Activated CD8-positive, alpha-beta T cell treated with anti-CD3 and anti-CD28 coated beads, Interleukin-2, amount 10 ng/mL, durations not matched to agents 7 days and 5 days (primary cell): ENCODE data around the gene KAZALD1. TPM values are rescaled to one million over a fixed set of nuclear protein-coding genes. Genes with fewer than 3 reads are reported as not detected.
A peak's percentile ranks its signal among the peaks of the same experiment; 100 is the strongest.

Experiments used
- ATAC-seq: fragments of 150-1000 bp; cut with Tn5 transposase; one replicate; pipeline ENCODE4 v1.10.0; 2021; ENCODE audit warnings: moderate library complexity
- CTCF ChIA-PET: fragments of 350-600 bp; sonication (Branson Sonifier 250); formaldehyde crosslinking; loops from one replicate; lab custom pipeline; 2021; ENCODE audit warnings: antibody characterized with exemption; lab: Charles Lee
- POLR2A ChIA-PET: fragments of 350-600 bp; sonication (Branson Sonifier 250); formaldehyde crosslinking; loops from one replicate; lab custom pipeline; 2021; ENCODE audit warnings: antibody characterized with exemption; lab: Charles Lee
- DNase-seq: peaks from one replicate; pipeline ENCODE4 v3.0.0-alpha.2; 2020
- H3K27ac Mint-ChIP-seq: one replicate; pipeline ENCODE4 v1.8.0; 2021; ENCODE audit warnings: mild to moderate bottlenecking, mixed read lengths
- H3K27me3 Mint-ChIP-seq: one replicate; pipeline ENCODE4 v1.8.0; 2021; ENCODE audit warnings: low read depth, mixed read lengths
- H3K36me3 Mint-ChIP-seq: one replicate; pipeline ENCODE4 v1.8.0; 2021; ENCODE audit warnings: low read depth, mixed read lengths
- H3K4me1 Mint-ChIP-seq: one replicate; pipeline ENCODE4 v1.8.0; 2021; ENCODE audit warnings: low read depth, mixed read lengths
- H3K4me3 Mint-ChIP-seq: one replicate; pipeline ENCODE4 v1.8.0; 2021; ENCODE audit warnings: mild to moderate bottlenecking, mixed read lengths
- H3K9me3 Mint-ChIP-seq: one replicate; pipeline ENCODE4 v1.8.0; 2022; ENCODE audit warnings: mixed read lengths; ENCODE audit not compliant: insufficient read depth
- total RNA-seq, 2 experiments: library from RNA; stranded (reverse); gene quantifications; one replicate each; pipeline ENCODE4 v1.2.3, GENCODE V29; 2021

KAZALD1 gene
- total RNA-seq, 2 experiments from 2014 or later: 0.18 TPM; not detected in 1

DNA sequence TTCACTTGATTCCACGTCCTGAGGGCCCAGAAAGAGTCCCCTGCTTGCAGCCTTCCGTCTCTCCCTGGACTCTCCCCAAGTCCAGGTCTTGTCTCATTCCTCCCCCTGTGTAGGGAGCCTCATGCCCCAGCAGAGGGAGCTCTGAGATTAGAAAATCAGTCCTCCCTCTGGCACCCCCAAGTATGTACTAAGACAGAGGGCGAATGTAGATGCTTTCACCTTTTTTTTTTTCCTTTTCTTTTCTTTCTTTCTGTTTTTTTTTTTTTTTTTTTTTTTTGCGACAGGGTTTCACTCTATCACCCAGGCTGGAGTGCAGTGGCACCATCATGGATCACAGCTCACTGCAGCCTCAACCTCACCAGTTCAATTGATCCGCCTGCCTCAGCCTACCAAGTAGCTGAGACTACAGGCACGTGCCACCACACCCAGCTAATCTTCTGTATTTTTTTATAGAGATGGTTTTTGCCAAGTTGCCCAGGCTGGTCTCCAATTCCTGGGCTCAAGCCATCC is 20.5 kb upstream of the KAZALD1 start:
- DNase-seq (peak; percentile 86), ATAC-seq (peak; percentile 75)
- Mint-ChIP-seq H3K27ac (no peak overlapping the region), H3K4me3 (no peak overlapping the region), H3K9me3 (no peaks in the 10 kb centered on the region), H3K4me1 (peaks cover 31% of the 10 kb centered on the region), H3K36me3 (peaks cover 21% of the 10 kb centered on the region), H3K27me3 (peaks cover 19% of the 10 kb centered on the region)
- ChIA-PET POLR2A (interaction anchor here (0.9 to 1.2 kb wide), 3 partner anchors 9 to 19 kb away, joined by 3 to 4 read pairs (median 3); partner anchors contain the start of gene PDZD7), CTCF (interaction anchor here (0.6 to 7.7 kb wide), 21 partner anchors 10 to 1576 kb away, joined by 3 to 235 read pairs (median 4); partner anchors contain the start of genes KAZALD1, PDZD7 and SFXN3)

DNA sequence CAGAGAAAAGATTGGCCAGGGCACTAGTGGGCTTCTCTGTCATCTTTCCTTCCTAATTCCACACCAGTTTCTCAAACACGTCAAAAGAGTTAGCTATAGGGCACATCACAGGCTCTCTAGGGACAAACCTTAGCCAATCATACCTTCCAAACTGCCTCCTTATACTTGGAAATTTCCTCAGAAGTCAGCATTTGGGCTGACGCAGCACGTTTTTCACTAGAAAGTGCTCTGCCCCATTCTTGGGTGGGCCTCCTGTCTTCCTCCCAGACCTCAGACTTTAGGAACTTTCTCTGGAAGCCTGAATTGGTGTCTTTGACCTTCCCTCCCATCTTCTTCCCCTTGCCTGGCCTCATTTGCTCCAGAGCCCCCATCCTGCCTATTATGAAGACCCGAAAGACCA is 19.7 kb upstream of the KAZALD1 start:
- peaks cover 15% of the 10 kb centered on the region for H3K36me3 Mint-ChIP-seq
- H3K27ac Mint-ChIP-seq: no peak overlapping the region
- no peaks in the 10 kb centered on the region for H3K9me3 Mint-ChIP-seq
- peaks cover 27% of the 10 kb centered on the region for H3K27me3 Mint-ChIP-seq
- POLR2A ChIA-PET: interaction anchor here (0.7 to 2.2 kb wide), 5 partner anchors 7 to 507 kb away, joined by 3 to 12 read pairs (median 5); partner anchors contain the start of gene PDZD7
- H3K4me1 Mint-ChIP-seq: peaks cover 31% of the 10 kb centered on the region
- no peak for ATAC-seq
- no peak for DNase-seq
- H3K4me3 Mint-ChIP-seq: peak overlapping the region; percentile 91
- CTCF ChIA-PET: interaction anchor here (0.8 to 7.7 kb wide), 21 partner anchors 8 to 109 kb away, joined by 3 to 235 read pairs (median 5); partner anchors contain the start of genes KAZALD1, LZTS2, PDZD7 and SFXN3

DNA sequence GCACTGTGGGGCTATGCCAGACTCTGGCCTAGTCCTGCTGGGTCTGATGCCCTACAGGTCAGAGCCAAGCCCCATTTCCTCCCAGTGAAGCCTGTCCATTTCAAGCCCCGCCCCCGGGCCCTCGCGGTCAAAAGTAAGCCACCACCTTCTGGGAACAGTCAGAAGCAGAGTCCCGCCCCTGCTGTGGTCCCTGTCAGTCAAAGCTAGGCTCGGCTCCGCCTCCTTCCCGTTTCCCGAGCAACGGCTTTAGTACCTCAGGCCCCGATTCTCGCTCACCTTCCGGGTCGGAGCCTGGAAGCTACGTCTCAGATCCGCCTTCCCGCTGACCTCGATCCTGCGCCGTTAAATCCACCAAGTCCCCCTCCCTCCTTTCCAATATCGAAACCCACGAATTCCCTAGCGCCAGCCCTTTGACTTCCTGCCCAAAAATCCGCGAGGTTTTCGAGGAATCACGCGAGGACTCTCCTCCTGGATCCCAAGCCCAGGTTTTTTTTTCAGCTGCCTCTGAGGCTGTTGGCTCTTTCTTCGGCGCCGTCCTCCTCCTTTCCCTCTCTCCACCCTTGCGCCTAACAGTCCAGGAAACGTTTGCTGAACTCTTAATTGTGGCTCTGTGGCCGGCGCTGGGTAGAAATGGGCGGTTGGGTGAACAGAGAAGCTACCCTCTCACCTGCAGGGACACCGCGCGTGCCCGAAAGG is 19.0 kb upstream of the KAZALD1 start:
- peak overlapping the region; percentile 91 for H3K4me3 Mint-ChIP-seq
- DNase-seq (peak; percentile 93), ATAC-seq (peak; percentile 92)
- peaks cover 34% of the 10 kb centered on the region for H3K27me3 Mint-ChIP-seq
- peaks cover 9% of the 10 kb centered on the region for H3K36me3 Mint-ChIP-seq
- H3K4me1 Mint-ChIP-seq: peaks cover 31% of the 10 kb centered on the region
- CTCF ChIA-PET: interaction anchor here (0.6 to 7.7 kb wide), 19 partner anchors 8 to 657 kb away, joined by 3 to 235 read pairs (median 6); partner anchors contain the start of genes KAZALD1, LZTS2, MRPL43 and PDZD7
- peak overlapping the region; percentile 93 for H3K27ac Mint-ChIP-seq
- H3K9me3 Mint-ChIP-seq: no peaks in the 10 kb centered on the region
- POLR2A ChIA-PET: interaction anchor here (0.7 to 2.2 kb wide), 6 partner anchors 8 to 508 kb away, joined by 3 to 12 read pairs (median 6); partner anchors contain the start of gene KAZALD1

- DNase-seq (no peak), ATAC-seq (no peak)
- CTCF ChIA-PET: interaction anchor here (0.7 to 7.7 kb wide), 16 partner anchors 8 to 98 kb away, joined by 3 to 235 read pairs (median 6); partner anchors contain the start of genes KAZALD1, LZTS2, MRPL43 and PDZD7
- Mint-ChIP-seq H3K4me1 (peaks cover 32% of the 10 kb centered on the region), H3K27ac (peak overlapping the region; percentile 66), H3K4me3 (peak overlapping the region; percentile 91), H3K27me3 (peaks cover 38% of the 10 kb centered on the region), H3K36me3 (peaks cover 4% of the 10 kb centered on the region), H3K9me3 (no peaks in the 10 kb centered on the region)
- POLR2A ChIA-PET: interaction anchor here (0.7 to 2.2 kb wide), 5 partner anchors 9 to 19 kb away, joined by 3 to 12 read pairs (median 6); partner anchors contain the start of gene KAZALD1
These were observed 18.5 kb upstream of the KAZALD1 start for GRCh38 chr10:101043363-101043707.

GRCh38 chr10:101044117-101044516 is 17.7 kb upstream of the KAZALD1 start:
- H3K27ac Mint-ChIP-seq: no peak overlapping the region
- H3K4me1 Mint-ChIP-seq: peaks cover 35% of the 10 kb centered on the region
- H3K36me3 Mint-ChIP-seq: no peaks in the 10 kb centered on the region
- no peak overlapping the region for H3K4me3 Mint-ChIP-seq
- ChIA-PET POLR2A (no interaction called here), CTCF (interaction anchor here (0.7 to 7.7 kb wide), 10 partner anchors 7 to 98 kb away, joined by 3 to 235 read pairs (median 12); partner anchors contain the start of genes KAZALD1, PDZD7 and SFXN3)
- H3K27me3 Mint-ChIP-seq: peaks cover 46% of the 10 kb centered on the region
- DNase-seq (no peak), ATAC-seq (no peak)
- H3K9me3 Mint-ChIP-seq: no peaks in the 10 kb centered on the region

GRCh38 chr10:101046332-101047238 is 15.2 kb upstream of the KAZALD1 start:
- H3K36me3 Mint-ChIP-seq: no peaks in the 10 kb centered on the region
- ATAC-seq: no peak
- ChIA-PET POLR2A (no interaction called here), CTCF (interaction anchor here (1.0 to 9.3 kb wide), 5 partner anchors 15 to 96 kb away, joined by 4 to 221 read pairs (median 5); partner anchors contain the start of genes KAZALD1, PDZD7 and SFXN3)
- no peak overlapping the region for H3K4me3 Mint-ChIP-seq
- DNase-seq: no peak
- H3K9me3 Mint-ChIP-seq: no peaks in the 10 kb centered on the region
- peaks cover 42% of the 10 kb centered on the region for H3K4me1 Mint-ChIP-seq
- peaks cover 64% of the 10 kb centered on the region for H3K27me3 Mint-ChIP-seq
- no peak overlapping the region for H3K27ac Mint-ChIP-seq

DNA sequence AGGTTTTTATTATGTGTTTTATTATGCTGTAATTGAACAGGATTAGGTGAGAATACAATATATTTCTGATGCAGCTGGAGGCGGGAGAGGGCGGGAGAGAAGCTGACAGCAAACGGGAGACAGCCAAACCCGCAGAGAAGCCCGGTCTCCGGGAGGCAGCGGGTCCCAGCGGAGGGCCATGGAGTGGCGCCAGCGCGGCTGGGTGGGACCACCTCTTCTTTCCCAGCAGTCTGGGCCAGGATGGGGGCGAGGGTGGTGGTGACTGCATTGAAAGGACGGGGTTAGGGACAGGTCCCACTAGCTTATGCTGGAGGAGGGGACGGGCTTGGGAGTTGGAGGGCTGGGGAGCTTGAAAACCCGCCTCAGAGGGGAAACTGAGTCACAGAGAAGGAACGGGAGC is 14.5 kb upstream of the KAZALD1 start:
- no peak for ATAC-seq
- H3K36me3 Mint-ChIP-seq: no peaks in the 10 kb centered on the region
- peaks cover 36% of the 10 kb centered on the region for H3K4me1 Mint-ChIP-seq
- H3K4me3 Mint-ChIP-seq: no peak overlapping the region
- H3K27ac Mint-ChIP-seq: no peak overlapping the region
- no peak for DNase-seq
- peaks cover 64% of the 10 kb centered on the region for H3K27me3 Mint-ChIP-seq
- POLR2A ChIA-PET: no interaction called here
- H3K9me3 Mint-ChIP-seq: no peaks in the 10 kb centered on the region
- CTCF ChIA-PET: interaction anchor here (1.0 to 9.3 kb wide), 5 partner anchors 16 to 95 kb away, joined by 4 to 221 read pairs (median 5); partner anchors contain the start of genes KAZALD1, PDZD7 and SFXN3

DNA sequence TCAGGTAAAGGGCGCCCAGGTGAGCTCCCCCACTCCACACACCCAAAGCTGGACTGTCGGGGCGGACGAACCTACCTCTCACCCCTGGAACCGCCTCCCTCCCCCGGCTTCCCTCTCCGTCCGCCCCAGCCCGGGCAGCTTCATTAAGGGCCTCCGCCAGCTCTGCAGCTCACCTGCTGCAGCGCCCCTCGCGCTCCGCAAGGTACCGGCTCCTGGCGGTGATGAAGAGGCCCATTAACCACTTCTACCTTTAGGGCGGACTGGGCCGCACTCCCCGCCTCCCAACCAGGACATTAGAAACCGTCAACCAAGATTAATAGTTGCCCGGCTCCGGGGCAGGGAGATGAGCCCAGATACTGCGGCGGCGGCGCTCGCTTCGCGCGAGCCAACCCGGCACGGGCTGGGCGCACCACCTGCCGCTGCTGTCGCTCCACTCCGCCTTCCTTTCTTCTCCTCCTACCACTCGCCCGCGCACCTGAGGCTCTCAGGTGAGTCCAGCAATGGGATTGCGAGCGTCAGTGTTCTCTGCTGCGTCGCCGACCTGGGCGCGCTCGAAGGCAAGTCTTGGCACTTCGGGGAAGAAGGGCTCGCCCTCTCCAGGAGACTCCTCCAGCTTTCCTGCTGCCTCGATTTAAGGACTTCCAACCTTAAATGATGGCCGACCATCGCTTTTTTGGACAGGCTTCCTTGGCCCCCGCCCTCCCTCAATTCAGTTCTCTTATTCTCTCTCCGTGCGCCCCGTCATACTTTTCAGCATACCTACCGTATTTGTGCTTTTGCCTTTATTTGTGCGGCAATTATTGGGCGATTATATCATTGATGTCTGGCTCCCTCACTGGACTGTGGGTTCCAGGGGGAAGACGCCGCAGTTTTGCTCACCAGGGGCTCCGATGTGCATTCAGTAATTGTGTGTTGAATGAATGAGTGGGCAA is 13.6 kb upstream of the KAZALD1 start:
- POLR2A ChIA-PET: no interaction called here
- peaks cover 26% of the 10 kb centered on the region for H3K4me1 Mint-ChIP-seq

DNA sequence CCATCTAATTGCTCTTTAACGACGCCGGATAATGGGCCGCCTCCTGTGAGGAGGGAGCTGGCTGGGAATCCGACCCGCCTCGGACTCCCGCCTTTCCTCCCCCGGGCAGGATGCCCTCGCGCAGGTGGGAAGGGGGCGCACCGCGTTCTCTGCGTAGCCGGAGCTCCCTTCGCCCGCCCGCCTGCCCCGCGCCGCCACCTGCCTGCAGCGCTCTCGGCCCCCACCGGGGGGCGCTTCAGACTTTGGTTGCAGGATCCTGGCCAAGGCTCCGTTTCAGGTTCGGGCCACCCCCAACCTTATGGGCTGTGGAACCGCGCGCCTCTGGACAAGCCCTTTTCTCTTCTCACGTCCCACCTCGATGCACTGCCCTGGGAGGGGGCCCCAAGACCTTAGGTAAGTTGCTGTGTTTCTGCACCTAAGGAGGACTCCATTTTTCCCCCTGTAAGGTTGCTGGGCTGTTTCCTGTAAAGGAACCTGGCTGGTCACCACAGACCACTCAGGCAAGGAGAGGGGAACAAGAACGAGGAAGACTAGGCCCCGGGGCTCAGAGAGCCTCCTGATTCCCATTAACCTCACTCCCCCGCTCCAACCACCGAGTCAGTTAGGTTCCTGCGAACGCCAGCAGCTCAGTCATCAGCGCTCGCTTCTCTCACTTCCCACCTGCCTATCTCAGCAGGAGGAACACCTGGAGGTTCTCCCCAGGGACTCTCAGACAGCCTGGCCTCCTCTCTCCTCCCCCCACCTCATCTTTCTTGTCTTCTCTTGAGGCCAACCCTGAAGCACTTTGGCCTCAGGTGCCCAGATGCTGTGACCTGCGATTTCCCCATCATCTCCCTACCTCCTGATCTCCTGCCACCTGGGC is 11.3 kb upstream of the KAZALD1 start:
- CTCF ChIA-PET: interaction anchor here (0.6 to 9.3 kb wide), 29 partner anchors 8 to 989 kb away, joined by 3 to 221 read pairs (median 4); partner anchors contain the start of genes KAZALD1, LZTS2, PDZD7 and SFXN3
- Mint-ChIP-seq H3K4me1 (peaks cover 34% of the 10 kb centered on the region), H3K36me3 (peaks cover 9% of the 10 kb centered on the region), H3K27ac (no peak overlapping the region), H3K9me3 (no peaks in the 10 kb centered on the region), H3K4me3 (peak overlapping the region; percentile 25), H3K27me3 (peaks cover 48% of the 10 kb centered on the region)
- DNase-seq (peak; percentile 85), ATAC-seq (peak; percentile 89)
- POLR2A ChIA-PET: interaction anchor here (0.6 kb wide), 1 partner anchor 13 kb away, joined by 3 read pairs; no protein-coding TSS in a partner anchor

More for the DNA sequence above, 13.6 kb upstream of the KAZALD1 start:
- no peak overlapping the region for H3K27ac Mint-ChIP-seq
- H3K36me3 Mint-ChIP-seq: no peaks in the 10 kb centered on the region
- DNase-seq: no peak
- no peaks in the 10 kb centered on the region for H3K9me3 Mint-ChIP-seq
- ATAC-seq: no peak
- H3K4me3 Mint-ChIP-seq: no peak overlapping the region
- H3K27me3 Mint-ChIP-seq: peaks cover 64% of the 10 kb centered on the region
- CTCF ChIA-PET: interaction anchor here (0.9 to 9.3 kb wide), 4 partner anchors 14 to 29 kb away, joined by 3 to 221 read pairs (median 4); partner anchors contain the start of genes KAZALD1, PDZD7 and SFXN3
